ENCODE data around the gene NTRK2.
"Not testable (repeated sequence)": the region's sequence is repeated elsewhere in the genome, so short reads cannot be mapped to it uniquely, and the experiment has no call there.

The NTRK2 gene

DNA sequence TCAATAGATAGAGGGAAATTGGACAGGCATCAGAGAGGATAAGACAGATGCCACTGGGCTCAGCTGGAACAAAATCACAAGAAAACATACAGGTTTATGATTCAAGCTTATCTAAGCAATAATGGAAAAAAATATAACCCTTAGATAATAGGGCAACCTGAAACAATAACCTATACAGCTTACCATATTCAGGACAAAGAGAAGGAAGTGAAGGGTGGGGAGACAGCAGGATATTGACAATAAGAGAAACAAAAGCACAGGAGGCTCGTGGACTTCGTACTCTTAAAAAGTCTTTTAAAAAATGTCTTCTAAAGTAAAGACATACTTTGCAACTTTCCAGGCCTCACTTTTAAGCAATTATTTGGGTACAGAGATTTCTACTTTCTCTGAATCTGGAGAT lies 225.3 kb downstream of the NTRK2 start:
- no peak for DNase-seq (ENCODE audit: low read depth)

DNA sequence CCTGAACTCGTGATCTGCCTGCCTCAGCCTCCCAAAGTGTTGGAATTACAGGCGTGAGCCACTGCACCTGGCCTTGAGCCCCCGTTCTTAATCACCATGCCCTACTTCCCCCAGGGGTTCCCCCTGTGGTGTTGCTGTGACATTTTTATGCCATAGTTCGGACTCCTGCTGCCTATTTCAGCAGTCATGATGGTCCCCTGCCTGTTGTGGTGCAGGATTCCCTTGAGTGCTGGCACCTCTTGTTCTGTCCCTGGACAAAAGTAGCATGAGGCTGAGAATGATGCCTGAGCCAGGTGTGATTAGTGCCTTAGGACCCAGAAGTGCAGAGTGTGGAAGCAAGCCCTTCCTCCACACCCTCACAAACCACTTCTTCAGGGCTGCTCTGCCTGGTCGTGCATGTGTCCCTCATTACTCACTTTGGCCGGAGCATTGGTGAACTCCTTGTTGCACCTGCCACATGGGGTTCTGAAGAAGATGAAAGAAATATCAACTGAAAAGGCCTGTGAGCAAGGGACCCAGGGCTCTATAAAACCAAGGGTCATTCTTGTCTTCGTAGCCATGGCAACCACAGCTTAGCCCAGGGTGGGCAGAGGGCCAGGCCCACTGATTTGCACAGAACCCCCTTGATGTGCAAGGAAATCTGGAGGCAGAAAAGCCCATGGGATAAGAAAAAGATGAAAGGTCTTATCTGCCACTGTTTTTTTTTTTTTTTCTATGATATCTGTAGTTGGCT lies 228.0 kb downstream of the NTRK2 start:
- DNase-seq (ENCODE audit: low read depth), result no peak

DNA sequence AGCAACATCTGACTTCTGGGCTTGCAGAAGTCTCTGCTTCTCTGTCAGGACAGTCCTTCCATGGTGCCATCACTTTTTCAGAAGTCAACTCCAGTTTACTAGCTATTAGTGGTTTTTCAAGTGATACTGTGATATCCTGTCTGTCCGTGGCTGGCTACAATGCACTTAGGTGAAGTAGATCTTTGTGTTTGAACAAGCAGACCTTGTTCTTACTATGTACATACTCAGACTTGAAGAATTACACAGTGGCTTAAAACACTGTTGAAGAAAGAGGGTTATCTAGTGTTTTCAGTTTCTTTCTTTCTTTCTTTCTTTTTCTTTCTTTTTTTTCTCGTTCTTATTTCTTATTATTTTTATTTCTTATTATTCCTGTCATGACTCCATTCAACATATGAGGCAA lies 228.7 kb downstream of the NTRK2 start:
- DNase-seq (ENCODE audit: low read depth), result no peak

DNA sequence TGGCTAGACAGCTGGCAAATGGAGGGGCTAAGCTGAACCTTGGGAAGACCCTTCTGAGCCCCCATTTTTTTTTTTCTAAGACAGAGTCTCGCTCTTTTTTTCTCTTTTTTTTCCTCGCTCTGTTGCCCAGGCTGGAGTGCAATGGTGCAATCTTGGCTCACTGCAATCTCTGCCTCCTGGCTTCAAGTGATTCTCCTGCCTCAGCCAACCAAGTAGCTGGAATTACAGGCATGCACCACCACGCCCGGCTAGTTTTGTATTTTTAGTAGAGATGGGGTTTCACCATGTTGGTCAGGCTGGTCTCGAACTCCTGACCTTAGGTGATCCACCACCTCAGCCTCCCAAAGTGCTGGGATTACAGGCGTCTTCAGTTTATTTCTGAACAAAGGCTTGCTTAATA lies 229.1 kb downstream of the NTRK2 start:
- DNase-seq (ENCODE audit: low read depth), result not testable (repeated sequence)

DNA sequence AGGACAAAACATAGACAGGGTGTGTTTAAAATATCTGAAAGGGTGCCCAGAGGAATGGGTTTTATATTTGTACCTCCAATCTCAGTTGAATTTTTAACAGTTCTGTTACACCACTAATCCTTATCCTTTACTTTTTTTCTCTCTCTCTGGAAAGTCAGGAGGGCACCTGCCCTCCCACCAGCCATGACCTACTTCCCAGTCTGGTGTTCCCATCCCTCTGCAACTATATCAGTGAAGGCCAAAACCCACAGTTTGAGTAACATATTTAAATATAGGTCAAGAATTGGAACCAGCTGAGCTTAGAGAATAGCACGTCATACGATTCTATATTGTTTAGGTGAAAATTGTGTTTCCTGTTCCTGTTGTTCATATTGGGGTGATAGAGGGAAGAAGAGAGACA lies 229.8 kb downstream of the NTRK2 start:
- DNase-seq (ENCODE audit: low read depth), result no peak

DNA sequence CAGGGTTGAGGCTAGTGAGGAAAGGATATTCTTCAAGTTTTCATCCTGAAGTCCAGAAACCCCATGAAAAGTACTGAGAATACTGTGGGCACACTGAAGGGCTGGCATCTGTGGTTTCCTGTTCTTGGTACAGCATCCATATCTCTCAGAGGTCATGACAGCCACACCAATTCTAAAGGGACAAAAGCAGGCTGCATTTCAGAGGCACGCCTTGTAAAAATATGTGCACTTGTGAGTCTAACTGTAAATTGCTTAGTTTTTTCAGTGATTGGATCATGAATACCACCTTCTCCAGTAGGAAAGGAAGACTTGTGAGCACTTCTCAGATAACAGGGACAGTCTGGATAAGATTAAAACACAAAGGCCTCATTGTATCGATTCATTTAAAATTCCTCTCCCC lies 230.9 kb downstream of the NTRK2 start:
- no peak for DNase-seq (ENCODE audit: low read depth)

DNA sequence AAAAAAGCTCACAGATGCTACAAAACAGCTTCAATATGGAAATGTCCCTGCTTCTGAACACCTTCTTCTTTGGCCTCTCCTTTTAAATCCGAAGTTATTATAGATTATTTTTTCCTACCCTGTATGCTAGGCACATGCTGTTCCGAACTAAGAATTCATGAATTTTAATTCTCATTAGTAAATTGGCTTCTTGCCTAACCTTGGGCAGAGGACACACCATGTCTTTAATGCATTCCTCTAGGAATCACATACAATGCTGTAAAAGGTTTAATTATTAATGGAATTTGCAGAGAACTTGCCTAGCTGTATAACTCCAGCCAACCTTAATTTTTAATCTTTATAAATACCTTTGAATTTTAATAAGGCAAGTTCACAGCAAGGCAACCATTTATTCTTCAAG lies 234.4 kb downstream of the NTRK2 start:
- DNase-seq (ENCODE audit: low read depth), result no peak

DNA sequence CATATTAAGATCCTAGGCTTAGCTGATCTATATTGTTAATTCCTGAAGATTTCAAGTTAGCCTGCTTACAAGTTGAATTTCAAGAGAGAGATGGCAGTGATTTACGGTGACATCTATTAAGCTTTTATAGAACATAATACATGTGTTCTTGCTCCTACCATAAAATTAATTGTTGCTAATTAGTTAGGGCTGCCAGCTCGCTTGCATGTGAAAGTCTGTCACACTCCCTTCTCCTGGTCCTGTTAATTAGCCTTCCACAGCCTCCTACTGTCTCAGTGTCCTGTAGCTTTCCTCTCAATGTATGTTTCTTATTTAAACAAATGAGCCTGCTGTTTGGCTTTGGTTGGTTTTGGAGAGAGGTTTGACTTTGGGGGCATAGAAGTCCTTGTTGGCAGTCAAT lies 247.2 kb downstream of the NTRK2 start:
- no peak for DNase-seq (ENCODE audit: low read depth)

DNA sequence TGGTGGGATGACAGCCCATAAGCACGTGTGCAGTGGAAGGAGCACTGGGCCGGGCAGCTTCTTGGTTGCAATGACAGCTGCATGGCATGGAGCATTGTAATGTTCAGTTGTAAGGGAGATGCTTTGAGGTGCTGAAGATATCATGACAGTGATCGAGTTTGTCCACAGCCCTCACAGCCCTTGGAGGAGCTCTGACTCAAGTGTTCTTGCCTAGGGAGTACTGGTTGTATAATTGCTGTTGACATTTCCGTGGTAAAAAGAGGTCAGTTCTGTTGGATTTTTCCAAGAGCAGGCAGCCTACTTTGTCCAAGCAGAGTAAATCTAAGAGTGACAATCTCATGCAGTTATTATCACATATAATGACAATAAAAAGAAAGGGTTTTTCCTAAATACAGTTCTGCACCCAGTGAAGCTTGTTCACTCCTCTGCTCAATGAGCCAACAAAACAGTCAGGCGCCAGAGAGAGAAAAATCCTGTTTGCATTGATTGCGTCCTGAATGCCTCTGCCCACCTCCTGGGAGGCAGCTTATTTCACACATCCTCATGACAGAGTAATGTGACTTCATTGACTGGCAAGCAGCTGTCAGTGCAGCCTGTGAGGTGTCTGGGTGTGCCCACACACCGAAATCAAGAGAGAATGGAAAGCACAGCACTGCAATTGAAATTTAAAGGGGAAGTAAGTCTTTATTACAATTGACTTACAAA lies 248.0 kb downstream of the NTRK2 start:
- no peak for DNase-seq (ENCODE audit: low read depth)

DNA sequence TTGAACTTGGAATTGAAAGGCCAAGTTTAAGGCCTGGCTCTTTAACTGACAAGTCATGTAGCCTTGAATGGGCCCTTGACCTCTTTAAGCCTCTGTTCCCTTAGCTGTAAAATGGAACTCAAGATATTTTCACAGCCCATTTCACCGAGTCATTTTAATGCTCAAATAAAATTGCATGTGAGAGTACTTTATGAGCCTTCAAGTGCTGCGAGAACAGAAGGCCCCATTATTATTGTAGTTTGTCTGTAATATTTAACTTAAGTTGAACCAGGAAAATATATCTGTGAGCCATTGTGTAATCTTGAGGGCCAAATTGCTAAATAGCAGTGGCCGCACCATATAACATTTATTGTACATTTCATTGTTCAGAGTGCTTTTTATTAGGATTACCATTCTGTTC lies 249.9 kb downstream of the NTRK2 start:
- DNase-seq (ENCODE audit: low read depth), result no peak

DNA sequence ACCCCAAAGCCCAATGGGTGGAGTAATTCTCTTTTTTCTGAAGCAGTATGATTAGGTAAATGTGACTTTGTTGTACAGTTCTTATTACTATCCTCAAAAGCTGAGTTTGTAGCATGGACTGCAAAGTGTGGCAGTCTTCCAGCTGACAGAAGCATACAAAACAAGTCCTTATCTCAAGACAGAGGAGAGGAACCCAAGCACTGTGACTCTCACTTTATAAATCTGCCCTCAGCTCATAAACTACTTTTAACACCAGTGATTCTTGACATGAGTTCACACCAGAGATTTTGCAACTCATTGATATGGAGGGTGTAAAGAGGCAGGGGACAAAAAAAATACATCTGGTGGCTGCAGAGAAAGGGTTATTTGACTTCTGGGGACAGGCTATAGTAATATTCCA lies 251.6 kb downstream of the NTRK2 start:
- DNase-seq (ENCODE audit: low read depth), result no peak

DNA sequence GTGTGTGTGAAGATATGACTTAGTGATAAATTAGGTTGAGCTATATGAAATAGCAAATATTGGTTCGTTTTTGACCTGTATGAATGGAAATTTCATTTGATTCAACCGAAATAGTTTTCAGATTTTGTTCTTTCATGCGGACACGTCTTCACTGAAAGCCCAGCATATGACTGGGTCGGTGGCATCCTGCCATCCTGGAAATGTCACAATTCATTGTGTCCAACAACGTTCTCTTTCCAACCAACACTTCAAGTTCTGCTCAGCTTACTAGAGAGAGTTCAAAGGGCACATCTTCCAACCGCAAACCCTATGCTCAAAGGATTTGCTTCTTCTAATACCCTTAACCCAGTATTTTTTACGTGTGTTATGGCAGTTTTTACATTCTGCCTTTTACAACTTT lies 252.5 kb downstream of the NTRK2 start:
- DNase-seq (ENCODE audit: low read depth), result no peak

DNA sequence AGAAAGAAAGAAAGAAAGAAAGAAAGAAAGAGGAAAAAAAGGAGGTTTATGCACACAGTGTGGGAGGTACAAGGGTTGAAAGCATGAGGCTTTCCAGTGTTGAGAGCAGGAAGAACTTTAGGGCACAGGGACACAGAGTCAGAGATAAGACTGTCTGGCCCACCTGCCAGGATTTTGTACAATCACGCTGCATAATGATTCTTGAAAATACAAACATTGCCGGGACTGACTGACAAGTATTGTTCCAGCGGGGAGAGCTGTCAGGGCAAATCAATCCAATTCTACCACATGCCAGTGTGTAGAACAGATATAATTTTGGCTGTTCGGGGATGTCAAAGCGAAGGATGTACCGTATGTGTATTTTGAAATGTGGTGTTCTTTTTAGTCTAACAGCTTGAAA lies 254.7 kb downstream of the NTRK2 start:
- no peak for DNase-seq (ENCODE audit: low read depth)

DNA sequence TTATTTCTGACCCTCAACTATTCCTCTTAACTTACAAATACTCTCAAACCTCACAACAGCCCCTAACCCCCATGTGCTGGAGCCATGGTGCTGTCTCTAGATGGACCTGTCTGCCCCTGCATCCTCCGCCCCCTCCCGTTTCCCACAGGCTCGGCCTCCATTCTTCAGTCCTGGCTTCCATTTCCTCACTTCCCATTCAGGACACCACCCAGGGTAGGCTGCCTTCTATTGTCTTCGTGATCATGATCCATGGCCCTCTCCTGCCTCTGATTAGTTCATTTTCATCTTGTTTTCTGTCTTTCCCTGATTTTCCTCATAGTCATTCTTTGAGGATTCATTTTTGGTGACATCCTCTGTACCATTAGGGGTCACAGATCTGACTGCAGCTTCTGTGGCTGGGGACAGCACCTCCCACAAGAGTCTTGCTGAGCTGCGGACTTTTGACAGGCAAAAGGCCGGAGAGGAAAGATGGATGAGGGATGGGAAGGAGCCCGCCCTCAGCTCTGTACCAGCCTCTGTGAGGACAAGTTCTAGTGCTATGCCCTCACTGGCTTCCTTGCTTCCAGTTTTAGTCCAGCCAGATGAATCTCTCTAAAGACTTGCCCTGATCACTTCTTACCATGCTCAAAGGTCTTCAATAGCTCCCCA lies 255.8 kb downstream of the NTRK2 start:
- no peak for DNase-seq (ENCODE audit: low read depth)

DNA sequence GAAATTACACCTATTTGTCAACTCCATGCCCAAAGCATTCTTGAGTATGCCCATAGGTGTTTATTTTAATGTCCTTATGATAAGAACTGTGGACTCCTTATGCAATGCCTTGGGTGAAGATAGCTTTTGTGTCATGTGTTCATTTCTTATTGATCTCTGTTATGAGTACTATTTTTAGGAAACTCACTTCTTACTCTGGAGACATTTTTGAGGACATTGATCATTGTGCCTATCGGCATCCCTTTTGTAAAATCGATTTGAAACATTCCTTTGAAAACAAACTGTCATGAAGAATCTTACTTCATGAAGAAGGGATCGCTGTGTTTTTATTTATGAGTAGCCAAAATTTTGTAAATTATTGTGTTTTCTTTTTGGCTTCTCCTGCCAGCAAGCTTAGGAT lies 257.3 kb downstream of the NTRK2 start:
- no peak for DNase-seq (ENCODE audit: low read depth)

DNA sequence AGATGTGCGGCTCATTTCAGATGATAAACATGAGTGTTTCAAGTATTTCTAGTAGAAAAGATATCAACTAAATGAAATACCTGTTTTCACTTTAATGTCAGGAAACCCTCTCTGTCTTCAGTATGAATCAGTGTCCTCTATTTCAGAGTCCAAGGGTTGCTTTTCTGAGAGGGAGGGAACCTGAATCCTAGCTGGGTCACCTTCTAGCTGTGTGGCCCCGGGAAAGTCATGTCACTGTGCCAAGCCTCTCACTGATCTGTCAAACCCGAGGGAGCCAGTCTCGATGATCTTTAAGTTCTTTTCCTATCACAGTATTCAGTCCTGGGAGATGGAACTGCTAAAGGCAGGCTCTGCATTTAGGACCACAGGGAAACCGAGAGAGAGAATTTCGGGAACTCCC lies 258.9 kb downstream of the NTRK2 start:
- no peak for DNase-seq (ENCODE audit: low read depth)

DNA sequence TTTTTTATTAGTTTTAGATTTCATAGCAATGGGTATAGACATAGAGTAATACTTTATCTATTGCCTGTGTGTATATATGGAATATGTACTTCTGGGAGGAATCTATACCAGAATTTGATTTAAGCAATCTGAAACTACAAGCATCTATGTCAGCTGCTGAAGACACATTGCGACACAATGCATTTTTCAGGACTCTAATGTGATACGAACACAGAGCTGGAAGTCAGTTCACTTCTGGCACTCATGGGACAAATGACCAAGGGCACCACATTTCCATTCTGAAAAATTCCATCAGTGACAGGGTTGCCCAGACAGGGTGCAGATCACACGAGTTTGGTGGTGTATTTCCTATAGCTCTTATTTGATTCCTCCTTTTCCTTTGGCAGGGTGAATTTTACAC lies 259.5 kb downstream of the NTRK2 start:
- DNase-seq (ENCODE audit: low read depth), result no peak

DNA sequence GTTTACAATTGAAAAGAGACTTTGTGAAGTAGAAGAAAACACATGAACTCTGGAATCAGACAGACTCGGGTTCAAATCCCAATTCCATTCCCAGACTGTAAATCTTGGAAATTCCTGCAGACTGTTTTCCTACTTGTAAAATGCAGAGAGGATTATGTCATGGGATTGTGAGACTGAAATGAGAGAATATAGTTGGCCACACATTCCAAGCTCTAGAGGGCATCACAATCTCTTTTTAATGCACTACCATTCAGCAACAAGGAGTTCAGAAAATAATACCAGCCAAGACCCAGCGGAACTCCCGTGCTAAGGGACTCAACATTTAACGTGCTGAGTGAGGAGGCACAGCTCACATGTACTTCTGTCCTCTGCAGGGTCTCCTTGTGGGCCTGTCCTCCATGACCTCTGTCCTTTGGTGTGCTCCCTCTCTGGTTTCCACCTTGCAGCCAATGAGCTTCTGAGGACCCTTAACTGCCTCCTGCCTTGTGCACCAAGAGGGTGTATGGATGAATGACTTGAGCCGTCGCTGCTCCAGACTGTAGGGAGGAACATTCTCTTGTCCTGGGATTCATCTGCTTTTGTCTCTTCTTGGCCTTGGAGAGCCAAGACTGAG lies 263.5 kb downstream of the NTRK2 start:
- no peak for DNase-seq (ENCODE audit: low read depth)

DNA sequence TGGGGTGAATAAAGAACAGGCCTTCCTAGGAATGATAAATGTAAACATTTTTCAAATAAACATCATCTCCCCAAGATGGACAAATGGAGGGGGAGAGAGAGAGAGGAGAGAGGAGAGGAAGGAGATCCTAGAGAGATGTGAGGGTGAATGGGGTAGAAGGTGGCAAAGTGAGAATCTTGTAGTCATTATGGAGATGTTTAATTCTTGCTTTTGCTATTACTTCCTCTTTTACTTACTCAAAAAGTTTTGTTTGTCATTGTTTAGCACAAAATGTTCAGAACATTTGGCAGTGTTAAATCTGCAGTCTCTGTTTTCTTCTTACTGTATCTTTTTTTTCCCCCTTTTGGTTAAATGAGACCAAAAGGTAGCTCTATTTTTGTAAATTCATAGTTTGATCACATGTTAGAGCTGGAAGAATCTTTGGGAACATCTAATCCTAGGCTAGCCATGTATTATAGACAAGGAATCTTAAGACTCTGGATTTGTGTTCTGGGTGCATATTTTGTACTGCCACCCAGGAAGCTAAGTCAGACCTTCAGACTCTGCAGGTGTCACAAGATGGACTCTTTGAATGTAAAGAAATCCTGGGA lies 266.1 kb downstream of the NTRK2 start:
- DNase-seq (ENCODE audit: low read depth), result no peak

DNA sequence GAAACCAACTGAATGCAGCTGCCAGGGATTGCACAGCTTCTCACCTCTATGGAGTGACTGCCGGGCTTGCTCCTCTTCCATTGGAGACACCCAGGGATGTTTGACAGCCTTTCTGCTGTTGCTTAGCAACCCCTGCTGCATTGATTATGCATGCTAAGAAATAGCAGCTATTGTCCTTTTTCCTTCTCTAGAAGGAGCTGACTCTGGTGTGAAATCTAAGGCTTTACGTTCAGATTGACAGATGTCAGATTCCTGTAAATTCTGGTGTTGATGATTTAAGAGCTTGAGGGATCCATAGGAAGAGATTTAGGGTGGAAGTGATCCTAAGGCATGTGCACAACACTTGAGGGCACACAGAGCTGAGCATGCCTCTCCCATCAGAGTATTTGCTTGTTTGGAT lies 267.7 kb downstream of the NTRK2 start:
- DNase-seq (ENCODE audit: low read depth), result no peak

DNA sequence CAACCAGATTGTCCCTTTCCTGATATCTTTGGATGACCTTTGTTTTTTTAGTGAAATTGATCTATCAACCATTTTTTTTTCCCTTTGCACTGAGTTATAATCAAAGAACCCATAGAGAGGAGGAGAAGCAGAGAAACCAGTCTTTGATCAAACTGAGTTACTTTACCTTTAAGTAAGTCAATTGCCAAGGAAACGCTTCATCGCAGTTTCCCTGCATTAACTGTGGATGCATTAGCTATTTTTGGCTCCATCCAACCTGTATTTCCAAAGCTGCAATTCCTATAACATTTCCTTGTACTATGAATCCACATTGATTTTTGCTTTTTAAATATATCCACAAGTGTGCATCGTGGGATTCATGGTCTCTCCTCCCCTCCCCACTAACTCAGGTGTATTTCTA lies 268.1 kb downstream of the NTRK2 start:
- DNase-seq (ENCODE audit: low read depth), result no peak

DNA sequence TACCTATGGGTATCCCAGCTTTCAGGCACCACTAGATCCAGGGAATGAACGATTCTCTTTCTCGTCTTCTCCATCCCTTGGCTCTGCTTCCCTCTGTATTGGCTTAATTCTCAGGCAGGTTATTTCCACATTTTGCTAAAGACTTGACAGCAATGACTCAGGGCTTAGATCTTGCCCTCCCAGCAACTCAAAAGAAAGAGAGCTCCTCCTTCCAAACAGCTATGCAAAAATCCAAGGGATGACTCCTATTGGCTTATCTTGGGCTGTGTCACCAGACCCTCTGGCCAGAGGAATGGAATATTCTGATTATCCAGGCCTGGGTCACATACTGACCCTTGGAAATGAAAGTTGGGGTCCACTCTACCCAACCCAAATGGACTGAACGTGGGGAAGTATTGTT lies 270.2 kb downstream of the NTRK2 start:
- DNase-seq (ENCODE audit: low read depth), result no peak

DNA sequence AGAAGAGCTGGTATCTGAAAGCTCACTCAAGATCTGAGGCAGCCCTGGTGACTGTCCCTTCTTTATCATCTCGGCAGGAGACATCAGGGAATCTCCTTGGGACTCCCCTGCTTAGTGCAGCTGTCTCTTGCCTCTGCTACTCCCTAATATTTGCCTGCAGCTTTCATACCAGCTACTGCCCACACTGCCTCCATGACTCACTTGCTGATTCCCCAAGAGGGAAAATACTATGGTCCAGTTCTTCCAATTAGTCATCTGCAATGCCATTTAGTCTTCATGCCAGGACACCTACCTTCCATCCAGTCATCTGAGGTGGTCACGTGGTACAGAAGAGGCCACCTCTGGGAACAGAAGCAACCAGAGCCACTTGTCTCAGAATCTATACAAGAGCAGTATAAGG lies 270.8 kb downstream of the NTRK2 start:
- DNase-seq (ENCODE audit: low read depth), result no peak

Data from stimulated activated CD8-positive, alpha-beta memory T cell treated with anti-CD3 and anti-CD28 coated beads, Interleukin-15, amount 100 ng/mL, for 1 hour (primary cell).